OCI-LY7 (cell line): ENCODE measurements around the gene SPR. TPM values are rescaled to one million over a fixed set of nuclear protein-coding genes. Genes with fewer than 3 reads are reported as not detected.

Experiments used
- BruUV-seq: library from RNA; stranded (reverse); fragments of 400-500 nt; replicated peaks from 2 replicates; lab custom pipeline; 2021; lab: Mats Ljungman, UMichigan
- CTCF ChIA-PET: fragments of 300-600 bp; sonication (Branson Sonifier 250); formaldehyde crosslinking; loops from one replicate; lab custom pipeline; 2022; ENCODE audit warnings: antibody characterized with exemption; ENCODE audit not compliant: unreplicated experiment; lab: Charles Lee
- POLR2A ChIA-PET: fragments of 300-600 bp; sonication (Branson Sonifier 250); formaldehyde crosslinking; loops from one replicate; lab custom pipeline; 2022; ENCODE audit warnings: antibody characterized with exemption; lab: Charles Lee
- DNase-seq: peaks from one replicate; pipeline ENCODE4 v3.0.0-alpha.2; 2015; ENCODE audit warnings: low spot score
- H2AFZ ChIP-seq: fragments of 200-600 bp; sonication (generic), shearing (Covaris generic); 2 replicates; pipeline ENCODE4 v1.6.1; 2014; ENCODE audit warnings: mild to moderate bottlenecking, antibody characterized with exemption, low read length, moderate library complexity
- H3K27ac ChIP-seq: fragments of 200-600 bp; sonication (generic); 2 replicates; pipeline ENCODE4 v1.5.1; 2014; ENCODE audit warnings: mixed run types, low read depth, mild to moderate bottlenecking, moderate library complexity, low read length, inconsistent platforms; ENCODE audit not compliant: poor library complexity, severe bottlenecking
- H3K36me3 ChIP-seq: fragments of 200-600 bp; sonication (generic); 2 replicates; pipeline ENCODE4 v1.6.1; 2014; ENCODE audit warnings: mild to moderate bottlenecking, antibody characterized with exemption, low read length, moderate library complexity, mixed read lengths; ENCODE audit not compliant: insufficient read depth
- H3K4me1 ChIP-seq: fragments of 200-600 bp; sonication (generic); 2 replicates; pipeline ENCODE4 v1.5.1; 2014; ENCODE audit warnings: mild to moderate bottlenecking, low read length; ENCODE audit not compliant: insufficient read depth, poor library complexity, severe bottlenecking
- H3K4me2 ChIP-seq: fragments of 200-600 bp; sonication (generic); 2 replicates; pipeline ENCODE4 v1.6.1; 2014; ENCODE audit warnings: mild to moderate bottlenecking, low read length
- H3K4me3 ChIP-seq: fragments of 200-600 bp; sonication (generic); 2 replicates; pipeline ENCODE4 v1.5.1; 2014; ENCODE audit warnings: mild to moderate bottlenecking, low read depth, low read length; ENCODE audit not compliant: poor library complexity, severe bottlenecking
- H3K79me2 ChIP-seq: fragments of 200-600 bp; sonication (generic); 2 replicates; pipeline ENCODE4 v1.6.1; 2016; ENCODE audit warnings: low read depth, mild to moderate bottlenecking, low read length, moderate library complexity, mixed read lengths; ENCODE audit not compliant: insufficient read depth
- H3K9me2 ChIP-seq: fragments of 200-600 bp; sonication (generic); 2 replicates; pipeline ENCODE4 v1.6.1; 2016; ENCODE audit warnings: mild to moderate bottlenecking, low read length, mixed read lengths; ENCODE audit not compliant: insufficient read depth
- H3K9me3 ChIP-seq: fragments of 200-600 bp; sonication (generic); 2 replicates; pipeline ENCODE4 v1.6.1; 2014; ENCODE audit warnings: mild to moderate bottlenecking, mixed run types, low read length, mixed read lengths
- H4K20me1 ChIP-seq: fragments of 200-600 bp; sonication (generic); 2 replicates; pipeline ENCODE4 v1.6.1; 2014; ENCODE audit warnings: mild to moderate bottlenecking, antibody characterized with exemption, low read length, moderate library complexity, mixed read lengths; ENCODE audit not compliant: insufficient read depth
- EZH2phosphoT487 ChIP-seq: fragments of 200-600 bp; sonication (generic); IDR thresholded peaks from 2 replicates; pipeline ENCODE4 v1.6.1; 2018; ENCODE audit warnings: low read depth, borderline replicate concordance, mild to moderate bottlenecking, mixed run types, antibody characterized with exemption, low read length, moderate library complexity, mixed read lengths
- intact Hi-C: fragments of 100-400 bp; cut with micrococcal nuclease; formaldehyde crosslinking; loops from one replicate; pipeline ENCODE4 v1.10.0; 2022; ENCODE audit not compliant: unreplicated experiment
- total RNA-seq, 2 experiments: library from RNA; depleted of rRNA in 1 of 2; stranded (reverse); fragments of >200 nt in 1 of 2; shearing (Covaris generic) in 1 of 2; gene quantifications; 2 replicates each; pipeline ENCODE4 v1.2.3, GENCODE V29; 2014 to 2022
- TF ChIP-seq, protein P1 (sequence below): fragments of 200-600 bp; sonication (generic); conservative IDR thresholded peaks from 2 replicates; pipeline ENCODE4 v1.5.1; 2014; ENCODE audit warnings: mild to moderate bottlenecking, antibody characterized with exemption, low read length, moderate library complexity, mixed read lengths

Gene SPR
- total RNA-seq, 2 experiments from 2014 or later, result not detected

- Histone ChIP-seq H2AFZ (no peak overlapping the region), H3K27ac (no peak overlapping the region), H3K79me2 (no peaks in the 10 kb centered on the region), H3K9me2 (no peaks in the 10 kb centered on the region), H3K9me3 (no peaks in the 10 kb centered on the region), H3K36me3 (no peaks in the 10 kb centered on the region), H3K4me2 (no peak overlapping the region), H3K4me1 (peaks cover 4% of the 10 kb centered on the region), H3K4me3 (no peak overlapping the region), H4K20me1 (peaks cover 4% of the 10 kb centered on the region; the same call in 1 of the 2 replicates)
- BruUV-seq, result no TSS peak
- no peak for DNase-seq
- TF ChIP-seq EZH2phosphoT487, result no peak
- TF ChIP-seq, protein P1, sequence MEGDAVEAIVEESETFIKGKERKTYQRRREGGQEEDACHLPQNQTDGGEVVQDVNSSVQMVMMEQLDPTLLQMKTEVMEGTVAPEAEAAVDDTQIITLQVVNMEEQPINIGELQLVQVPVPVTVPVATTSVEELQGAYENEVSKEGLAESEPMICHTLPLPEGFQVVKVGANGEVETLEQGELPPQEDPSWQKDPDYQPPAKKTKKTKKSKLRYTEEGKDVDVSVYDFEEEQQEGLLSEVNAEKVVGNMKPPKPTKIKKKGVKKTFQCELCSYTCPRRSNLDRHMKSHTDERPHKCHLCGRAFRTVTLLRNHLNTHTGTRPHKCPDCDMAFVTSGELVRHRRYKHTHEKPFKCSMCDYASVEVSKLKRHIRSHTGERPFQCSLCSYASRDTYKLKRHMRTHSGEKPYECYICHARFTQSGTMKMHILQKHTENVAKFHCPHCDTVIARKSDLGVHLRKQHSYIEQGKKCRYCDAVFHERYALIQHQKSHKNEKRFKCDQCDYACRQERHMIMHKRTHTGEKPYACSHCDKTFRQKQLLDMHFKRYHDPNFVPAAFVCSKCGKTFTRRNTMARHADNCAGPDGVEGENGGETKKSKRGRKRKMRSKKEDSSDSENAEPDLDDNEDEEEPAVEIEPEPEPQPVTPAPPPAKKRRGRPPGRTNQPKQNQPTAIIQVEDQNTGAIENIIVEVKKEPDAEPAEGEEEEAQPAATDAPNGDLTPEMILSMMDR, result no peak
- intact Hi-C loops, result no loop called here
- ChIA-PET POLR2A (no interaction called here), CTCF (no interaction called here)
Measured at GRCh38 chr2:72920318-72921087, 33.3 kb downstream of the SPR start.

- Histone ChIP-seq H3K27ac (no peak overlapping the region), H3K4me1 (no peaks in the 10 kb centered on the region), H3K9me2 (no peaks in the 10 kb centered on the region), H4K20me1 (peaks cover 4% of the 10 kb centered on the region; the same call in 1 of the 2 replicates), H2AFZ (no peak overlapping the region), H3K9me3 (no peaks in the 10 kb centered on the region), H3K4me3 (no peak overlapping the region), H3K79me2 (no peaks in the 10 kb centered on the region), H3K36me3 (no peaks in the 10 kb centered on the region), H3K4me2 (no peak overlapping the region)
- no TSS peak for BruUV-seq
- no peak for DNase-seq
- ChIA-PET CTCF (no interaction called here), POLR2A (no interaction called here)
- intact Hi-C loops, result no loop called here
- TF ChIP-seq, protein P1, result no peak
- no peak for TF ChIP-seq EZH2phosphoT487
Measured at GRCh38 chr2:72921088-72921851, 34.1 kb downstream of the SPR start.
